ENCODE results near the gene PPP6R1.

PPP6R1 gene

GRCh38 chr19:55244004-55244680, 14.7 kb downstream of the PPP6R1 start:
- no peak overlapping the region for H3K27ac ChIP-seq
- TF ChIP-seq, protein P1, sequence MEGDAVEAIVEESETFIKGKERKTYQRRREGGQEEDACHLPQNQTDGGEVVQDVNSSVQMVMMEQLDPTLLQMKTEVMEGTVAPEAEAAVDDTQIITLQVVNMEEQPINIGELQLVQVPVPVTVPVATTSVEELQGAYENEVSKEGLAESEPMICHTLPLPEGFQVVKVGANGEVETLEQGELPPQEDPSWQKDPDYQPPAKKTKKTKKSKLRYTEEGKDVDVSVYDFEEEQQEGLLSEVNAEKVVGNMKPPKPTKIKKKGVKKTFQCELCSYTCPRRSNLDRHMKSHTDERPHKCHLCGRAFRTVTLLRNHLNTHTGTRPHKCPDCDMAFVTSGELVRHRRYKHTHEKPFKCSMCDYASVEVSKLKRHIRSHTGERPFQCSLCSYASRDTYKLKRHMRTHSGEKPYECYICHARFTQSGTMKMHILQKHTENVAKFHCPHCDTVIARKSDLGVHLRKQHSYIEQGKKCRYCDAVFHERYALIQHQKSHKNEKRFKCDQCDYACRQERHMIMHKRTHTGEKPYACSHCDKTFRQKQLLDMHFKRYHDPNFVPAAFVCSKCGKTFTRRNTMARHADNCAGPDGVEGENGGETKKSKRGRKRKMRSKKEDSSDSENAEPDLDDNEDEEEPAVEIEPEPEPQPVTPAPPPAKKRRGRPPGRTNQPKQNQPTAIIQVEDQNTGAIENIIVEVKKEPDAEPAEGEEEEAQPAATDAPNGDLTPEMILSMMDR (conservative IDR thresholded peaks at IDR 0.05): no peak

DNA sequence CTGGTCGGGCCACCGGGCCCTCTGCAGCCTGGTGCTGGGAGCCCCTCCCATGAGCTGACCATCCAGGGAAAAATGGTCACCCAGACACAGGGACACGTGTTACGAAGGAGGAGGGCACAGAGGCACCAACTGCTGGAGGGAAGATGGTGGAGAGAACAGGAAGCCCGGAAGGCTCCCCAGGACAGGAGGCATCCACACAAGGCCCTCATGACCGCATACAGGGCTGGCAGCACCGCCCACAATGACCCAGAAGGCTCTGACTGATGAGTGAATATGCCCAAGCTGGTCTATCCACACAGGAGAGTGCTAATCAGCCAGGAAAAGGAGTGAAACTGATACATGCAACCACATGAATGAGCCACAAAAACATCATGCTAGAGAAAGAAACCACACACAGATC, 16.3 kb downstream of the PPP6R1 start:
- TF ChIP-seq, protein P1 (conservative IDR thresholded peaks at IDR 0.05): no peak
- no peak for TF ChIP-seq ZFX (IDR thresholded peaks at IDR 0.05)
- no peak overlapping the region for H3K27ac ChIP-seq

GRCh38 chr19:55241935-55242464, 16.8 kb downstream of the PPP6R1 start:
- TF ChIP-seq ZFX (IDR thresholded peaks at IDR 0.05): no peak
- TF ChIP-seq, protein P1 (conservative IDR thresholded peaks at IDR 0.05): no peak
- no peak overlapping the region for H3K27ac ChIP-seq

DNA sequence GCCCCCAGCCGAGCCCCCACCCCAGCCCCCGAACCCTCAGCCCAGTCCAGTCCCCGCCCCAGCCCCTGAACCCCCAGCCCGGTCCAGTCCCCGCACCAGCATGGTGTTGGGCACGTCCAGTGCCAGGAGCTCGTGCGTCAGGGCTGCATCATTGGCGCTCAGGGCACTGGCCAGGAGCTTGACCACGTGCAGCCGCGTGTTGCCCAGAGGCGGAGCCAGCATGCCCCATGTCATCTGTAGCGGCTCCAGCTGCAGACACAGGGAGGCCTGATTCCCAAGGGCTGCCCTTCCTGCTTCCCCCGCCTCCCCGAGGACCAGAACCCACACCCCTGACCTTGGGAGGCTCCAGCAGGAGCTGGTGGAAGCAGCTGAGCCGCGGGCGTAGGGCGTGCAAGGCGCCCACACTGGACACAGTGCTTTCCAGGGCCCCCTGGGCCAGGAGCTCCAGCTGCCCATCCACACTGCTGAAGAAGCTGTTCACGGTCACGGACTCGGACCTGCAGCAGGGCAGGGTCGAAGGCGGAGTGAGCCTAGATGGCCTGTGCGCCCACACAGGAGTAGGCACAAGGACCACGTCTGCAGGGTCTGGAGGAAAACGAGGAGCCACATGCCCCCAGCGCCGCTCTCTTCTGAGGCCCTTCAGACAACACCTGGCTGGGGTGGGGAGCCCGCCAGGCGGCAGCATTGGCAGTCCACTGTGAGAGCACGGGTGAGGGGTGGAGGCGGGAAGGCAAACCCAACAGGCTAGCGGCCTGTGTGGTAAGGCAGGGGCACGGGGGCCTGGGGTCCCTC, 17.5 kb downstream of the PPP6R1 start:
- TF ChIP-seq, protein P1 (conservative IDR thresholded peaks at IDR 0.05): no peak
- no peak for TF ChIP-seq ZFX (IDR thresholded peaks at IDR 0.05)

DNA sequence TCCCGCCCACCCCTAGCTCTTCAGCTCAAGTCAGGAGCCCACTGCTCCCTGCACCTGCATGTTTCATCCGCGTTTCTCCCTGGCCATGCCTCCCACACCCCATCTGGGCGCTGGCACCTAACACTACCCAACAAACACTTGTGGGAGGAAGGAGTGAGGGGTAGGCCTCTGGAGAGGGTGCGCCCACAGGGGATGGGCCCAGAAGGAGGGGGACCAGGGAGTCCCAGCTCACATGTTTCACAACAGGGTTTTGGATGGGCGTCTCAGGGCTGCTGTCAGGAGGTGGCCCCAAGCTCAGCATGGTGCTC, 18.1 kb downstream of the PPP6R1 start:
- no peak overlapping the region for H3K27ac ChIP-seq
- TF ChIP-seq, protein P1 (conservative IDR thresholded peaks at IDR 0.05): no peak
- TF ChIP-seq ZFX (IDR thresholded peaks at IDR 0.05): no peak

More for the DNA sequence above, 17.5 kb downstream of the PPP6R1 start:
- no peak overlapping the region for H3K27ac ChIP-seq

DNA sequence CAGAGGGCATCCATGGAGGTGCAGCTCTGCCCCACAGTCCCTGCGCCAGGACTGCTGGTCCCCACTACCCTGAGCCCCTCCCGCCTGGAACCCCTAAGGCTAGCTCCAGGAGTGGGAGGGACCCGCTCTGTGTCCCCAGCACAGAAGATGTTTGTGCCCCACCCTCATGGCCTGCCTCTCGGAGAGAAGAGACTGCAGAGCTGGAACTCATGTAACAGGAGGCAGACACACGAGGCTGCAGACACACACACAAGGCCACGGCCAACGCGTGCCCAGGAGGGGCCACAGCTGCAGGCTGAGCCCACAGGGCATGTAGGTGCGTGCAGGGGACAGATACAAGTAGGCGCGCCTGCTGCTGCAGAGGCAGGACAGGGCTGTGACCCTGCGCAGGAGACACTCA, 19.8 kb downstream of the PPP6R1 start:
- H3K27ac ChIP-seq: no peak overlapping the region
- TF ChIP-seq, protein P1 (conservative IDR thresholded peaks at IDR 0.05): no peak
- TF ChIP-seq ZFX (IDR thresholded peaks at IDR 0.05): no peak

GRCh38 chr19:55238030-55238429, 20.8 kb downstream of the PPP6R1 start:
- no peak for TF ChIP-seq ZFX (IDR thresholded peaks at IDR 0.05)
- TF ChIP-seq, protein P1 (conservative IDR thresholded peaks at IDR 0.05): no peak
- H3K27ac ChIP-seq: no peak overlapping the region
